GM12878 (cell line): ENCODE results near the gene NUAK1. TPM values are rescaled to one million over a fixed set of nuclear protein-coding genes. Genes with fewer than 3 reads are reported as not detected.

ENCODE experiments used
- BHLHE40 ChIP-seq, 2 experiments: fragments of 450-650 bp in 1 of 2; IDR thresholded peaks; 2 replicates each; pipeline ENCODE4 v1.6.1; 2011 to 2017; ENCODE audit warnings: low read depth in 2 of 2, borderline replicate concordance in 1 of 2, improper control_type of control experiment in 1 of 2, low read length in 1 of 2, mild to moderate bottlenecking in 1 of 2
- BRCA1 ChIP-seq: IDR thresholded peaks from 2 replicates; pipeline ENCODE4 v1.6.1; 2011; ENCODE audit warnings: low read depth, low read length, improper control_type of control experiment
- ELK1 ChIP-seq: IDR thresholded peaks from 2 replicates; pipeline ENCODE4 v1.6.1; 2012; ENCODE audit warnings: low read depth, low read length, improper control_type of control experiment
- FOXM1 ChIP-seq: IDR thresholded peaks from 2 replicates; pipeline ENCODE4 v1.6.1; 2012; ENCODE audit warnings: low read depth, mild to moderate bottlenecking, inconsistent platforms, low read length, moderate library complexity
- HDGF ChIP-seq: fragments of 450-650 bp; IDR thresholded peaks from 2 replicates; pipeline ENCODE4 v1.6.1; 2016; ENCODE audit warnings: antibody characterized with exemption
- JUNB ChIP-seq: IDR thresholded peaks from 2 replicates; pipeline ENCODE4 v1.6.1; 2016; ENCODE audit warnings: antibody characterized with exemption, mild to moderate bottlenecking
- MAX ChIP-seq: IDR thresholded peaks from 2 replicates; pipeline ENCODE4 v1.6.1; 2012; ENCODE audit warnings: low read depth, low read length, improper control_type of control experiment
- MEF2B ChIP-seq: fragments of 450-650 bp; IDR thresholded peaks from 2 replicates; pipeline ENCODE4 v1.6.1; 2018; ENCODE audit warnings: mild to moderate bottlenecking, moderate library complexity; ENCODE audit not compliant: partially characterized antibody, poor library complexity, severe bottlenecking
- PAX8 ChIP-seq: fragments of 450-650 bp; IDR thresholded peaks from 2 replicates; pipeline ENCODE4 v1.6.1; 2017; ENCODE audit warnings: mild to moderate bottlenecking, moderate library complexity
- PML ChIP-seq: IDR thresholded peaks from 2 replicates; pipeline ENCODE4 v1.6.1; 2012; ENCODE audit warnings: low read length, inconsistent platforms
- POLR2AphosphoS5 ChIP-seq: IDR thresholded peaks from 2 replicates; pipeline ENCODE4 v1.6.1; 2011; ENCODE audit warnings: mild to moderate bottlenecking, low read length, inconsistent platforms
- RBBP5 ChIP-seq: fragments of 200-600 bp; sonication (generic); conservative IDR thresholded peaks from 2 replicates; pipeline ENCODE4 v1.6.1; 2016
- RCOR1 ChIP-seq: conservative IDR thresholded peaks from 2 replicates; pipeline ENCODE4 v1.6.1; 2012; ENCODE audit warnings: low read depth, low read length, improper control_type of control experiment
- REST ChIP-seq: IDR thresholded peaks from 2 replicates; pipeline ENCODE4 v1.6.1; 2012; ENCODE audit warnings: mild to moderate bottlenecking, low read depth, low read length
- SKIL ChIP-seq: fragments of 450-650 bp; IDR thresholded peaks from 2 replicates; pipeline ENCODE4 v1.6.1; 2017; ENCODE audit warnings: mild to moderate bottlenecking, low read depth, inconsistent platforms; ENCODE audit not compliant: poor library complexity, severe bottlenecking
- SMARCA5 ChIP-seq: fragments of 450-650 bp; IDR thresholded peaks from 2 replicates; pipeline ENCODE4 v1.6.1; 2017; ENCODE audit warnings: mild to moderate bottlenecking
- STAT1 ChIP-seq: fragments of 450-650 bp; conservative IDR thresholded peaks from 2 replicates; pipeline ENCODE4 v1.6.1; 2014; ENCODE audit warnings: antibody characterized with exemption, mild to moderate bottlenecking
- STAT3 ChIP-seq: IDR thresholded peaks from 2 replicates; pipeline ENCODE4 v1.6.1; 2011; ENCODE audit warnings: low read depth, low read length, improper control_type of control experiment
- TARDBP ChIP-seq: IDR thresholded peaks from 2 replicates; pipeline ENCODE4 v1.6.1; 2016; ENCODE audit warnings: borderline replicate concordance
- TBL1XR1 ChIP-seq: IDR thresholded peaks from 2 replicates; pipeline ENCODE4 v1.6.1; 2012; ENCODE audit warnings: low read depth, low read length, improper control_type of control experiment
- YBX1 ChIP-seq: fragments of 450-650 bp; IDR thresholded peaks from 2 replicates; pipeline ENCODE4 v1.6.1; 2016; ENCODE audit warnings: antibody characterized with exemption
- YY1 ChIP-seq: IDR thresholded peaks from 2 replicates; pipeline ENCODE4 v1.6.1; 2011; ENCODE audit warnings: low read depth, mild to moderate bottlenecking, low read length
- ZNF274 ChIP-seq: IDR thresholded peaks from one replicate; pipeline ENCODE4 v1.8.0; 2011; ENCODE audit not compliant: insufficient read length, insufficient read depth
- polyA plus RNA-seq, 11 experiments: library from polyadenylated mRNA; depleted of rRNA in 4 of 11; unstranded in 6 of 11; stranded (reverse) in 5 of 11; fragments of >200 nt; fragmentation: Nextera tagmentation in 4 of 11; fragmentation: Illumina TruSeq in 1 of 11; extraction: Ambion mirVana in 4 of 11; extraction: Trizol in 1 of 11; gene quantifications; 1 replicate in 1 of 11; 2 replicates in 10 of 11; pipeline versions ENCODE4 v1.2.1 to v1.2.3, GENCODE V29; 2011 to 2016; ENCODE audit warnings: inconsistent platforms in 2 of 11, missing spikeins in 2 of 11, low read depth in 1 of 11
- total RNA-seq, 4 experiments: library from RNA; depleted of rRNA in 3 of 4; stranded (reverse); fragments of >200 nt in 3 of 4; fragmentation: Illumina TruSeq in 1 of 4; extraction: Trizol in 1 of 4; gene quantifications; 2 replicates each; pipeline versions ENCODE4 v1.2.1 to v1.2.3, GENCODE V29; 2013 to 2021

The NUAK1 gene
- total and polyA plus RNA-seq, 10 of the 15 experiments (the other 5 are each of a cell fraction or from before 2014, with no cell fraction given) = 0.03 to 0.42 (median 0.08) TPM; not detected in 2

GRCh38 chr12:106085213-106085612 lies 53.5 kb downstream of the NUAK1 start (continued):
- TF ChIP-seq FOXM1 (no peak), POLR2AphosphoS5 (no peak), STAT1 (no peak), YBX1 (no peak), ZNF274 (no peak), TARDBP (no peak), BHLHE40 (IDR thresholded peaks at IDR 0.05; ENCODE audit: borderline replicate concordance in 1 of 2, low read depth in 2 of 2, low read length in 1 of 2) (peak; percentile 49 to 51; a peak in 2 of 4 replicates), SKIL (peak; percentile 61), YY1 (no peak), RCOR1 (no peak), PAX8 (no peak), RBBP5 (no peak), TBL1XR1 (peak; percentile 64; the same call in 1 of the 2 replicates), MEF2B (no peak), JUNB (peak; percentile 91), REST (no peak), BRCA1 (no peak), HDGF (no peak), ELK1 (no peak), STAT3 (no peak), SMARCA5 (no peak), PML (no peak), MAX (no peak)
